Panc1 (cell line): ENCODE data around the gene ADAD1. TPM values are rescaled to one million over a fixed set of nuclear protein-coding genes. Genes with fewer than 3 reads are reported as not detected.

Source experiments
- ATAC-seq: fragments of 200-7000 bp; cut with Tn5 transposase; 2 replicates; pipeline ENCODE4 v1.9.1; 2020; ENCODE audit warnings: mild to moderate bottlenecking, moderate library complexity
- BruUV-seq: library from RNA; stranded (reverse); fragments of 400-500 nt; replicated peaks from 2 replicates; lab custom pipeline; 2021; lab: Mats Ljungman, UMichigan
- CTCF ChIA-PET: fragments of 300-600 bp; sonication (Branson Sonifier 250); formaldehyde crosslinking; loops from one replicate; lab custom pipeline; 2022; ENCODE audit warnings: antibody characterized with exemption; lab: Charles Lee
- POLR2A ChIA-PET: fragments of 300-600 bp; sonication (Branson Sonifier 250); formaldehyde crosslinking; loops from one replicate; lab custom pipeline; 2022; ENCODE audit warnings: antibody characterized with exemption; lab: Charles Lee
- DNase-seq: peaks from one replicate; pipeline ENCODE4 v3.0.0-alpha.2; 2010; ENCODE audit warnings: low read depth, low spot score
- H3K27ac ChIP-seq: 2 replicates; pipeline ENCODE4 v1.5.1; 2011; ENCODE audit warnings: mild to moderate bottlenecking, low read length, inconsistent platforms
- H3K27me3 ChIP-seq: fragments of 200-500 bp; sonication (Bioruptor generic); 2 replicates; pipeline ENCODE4 v1.6.0; 2014; ENCODE audit warnings: low read length, inconsistent platforms; ENCODE audit not compliant: control insufficient read depth, insufficient read depth
- H3K36me3 ChIP-seq: fragments of 200-500 bp; sonication (Bioruptor generic); 2 replicates; pipeline ENCODE4 v1.5.1; 2014; ENCODE audit warnings: inconsistent platforms, mild to moderate bottlenecking, low read length, moderate library complexity; ENCODE audit not compliant: control insufficient read depth, insufficient read depth
- H3K4me1 ChIP-seq: 2 replicates; pipeline ENCODE4 v1.5.1; 2011; ENCODE audit warnings: inconsistent platforms, mild to moderate bottlenecking, low read length, moderate library complexity; ENCODE audit not compliant: control insufficient read depth, insufficient read depth
- H3K4me3 ChIP-seq, 2 experiments: 2 replicates each; pipeline ENCODE4 v1.5.1; 2011 to 2012; ENCODE audit warnings: low read depth in 2 of 2, low read length in 2 of 2, mild to moderate bottlenecking in 2 of 2, inconsistent platforms in 1 of 2, moderate library complexity in 1 of 2
- H3K9me3 ChIP-seq: fragments of 200-500 bp; sonication (Bioruptor generic); 2 replicates; pipeline ENCODE4 v1.5.1; 2014; ENCODE audit warnings: low read depth, mild to moderate bottlenecking, inconsistent platforms, low read length, moderate library complexity; ENCODE audit not compliant: control insufficient read depth, insufficient read depth
- CTCF ChIP-seq: fragments of 450-650 bp; IDR thresholded peaks from 2 replicates; pipeline ENCODE4 v1.5.1; 2017; ENCODE audit warnings: mild to moderate bottlenecking
- POLR2AphosphoS5 ChIP-seq: IDR thresholded peaks from 2 replicates; pipeline ENCODE4 v1.6.1; 2012; ENCODE audit warnings: mild to moderate bottlenecking, low read depth, low read length, moderate library complexity
- REST ChIP-seq, 2 experiments: IDR thresholded peaks; 2 replicates each; pipeline ENCODE4 v1.6.1; 2011 to 2012; ENCODE audit warnings: low read depth in 2 of 2, control low read depth in 1 of 2, low read length in 1 of 2, mild to moderate bottlenecking in 1 of 2, moderate library complexity in 1 of 2; ENCODE audit not compliant: insufficient read depth in 1 of 2
- SIN3A ChIP-seq: IDR thresholded peaks from 2 replicates; pipeline ENCODE4 v1.6.1; 2012; ENCODE audit warnings: low read depth, mild to moderate bottlenecking, low read length, moderate library complexity, borderline replicate concordance; ENCODE audit not compliant: insufficient read depth
- TCF7L2 ChIP-seq: IDR thresholded peaks from 2 replicates; pipeline ENCODE4 v1.6.1; 2011; ENCODE audit warnings: mild to moderate bottlenecking, low read depth, low read length, inconsistent platforms
- in situ Hi-C: cut with HindIII; loops from 2 replicates; pipeline ENCODE4 v1.10.0; 2016; ENCODE audit warnings: low sequenced_read_pairs, low pct_unique_long_range_greater_than_20kb
- intact Hi-C: fragments of 100-400 bp; cut with micrococcal nuclease; formaldehyde crosslinking; loops from one replicate; pipeline ENCODE4 v1.10.0; 2022; ENCODE audit not compliant: unreplicated experiment
- total RNA-seq: library from RNA; stranded (reverse); gene quantifications from one replicate; pipeline ENCODE4 v1.2.1, GENCODE V29; 2021; ENCODE audit not compliant: unreplicated experiment

ADAD1 gene
- total RNA-seq, 1 experiment from 2014 or later, result not detected

GRCh38 chr4:122341886-122342285, 36.9 kb upstream of the ADAD1 start:
- no peak overlapping the region for H3K27ac ChIP-seq

GRCh38 chr4:122346036-122346435, 32.8 kb upstream of the ADAD1 start:
- in situ Hi-C loops (no loop called here), intact Hi-C loops (no loop called here)
- no peak for ATAC-seq
- BruUV-seq, result no TSS peak
- ChIA-PET POLR2A (no interaction called here), CTCF (no interaction called here)
- Histone ChIP-seq H3K27ac (no peak overlapping the region), H3K4me3 (no peak overlapping the region), H3K36me3 (no peaks in the 10 kb centered on the region; the same call in 1 of the 2 replicates), H3K9me3 (no peaks in the 10 kb centered on the region), H3K27me3 (no peaks in the 10 kb centered on the region), H3K4me1 (no peaks in the 10 kb centered on the region)
- DNase-seq, result no peak
- no peak for TF ChIP-seq POLR2AphosphoS5
- no peak for TF ChIP-seq CTCF
- no peak for TF ChIP-seq TCF7L2
- TF ChIP-seq SIN3A, result no peak
- TF ChIP-seq REST (IDR thresholded peaks at IDR 0.05; ENCODE audit: insufficient read depth in 1 of 2, low read depth in 2 of 2, low read length in 1 of 2), result no peak

More at GRCh38 chr4:122341886-122342285, 36.9 kb upstream of the ADAD1 start:
- in situ Hi-C loops (no loop called here), intact Hi-C loops (no loop called here)
- DNase-seq (no peak), ATAC-seq (no peak)
- Histone ChIP-seq H3K27me3 (no peaks in the 10 kb centered on the region), H3K4me1 (no peaks in the 10 kb centered on the region), H3K4me3 (no peak overlapping the region), H3K9me3 (no peaks in the 10 kb centered on the region), H3K36me3 (no peaks in the 10 kb centered on the region; the same call in 1 of the 2 replicates)
- no TSS peak for BruUV-seq
- no peak for TF ChIP-seq SIN3A
- no peak for TF ChIP-seq POLR2AphosphoS5
- no peak for TF ChIP-seq TCF7L2
- no peak for TF ChIP-seq REST (IDR thresholded peaks at IDR 0.05; ENCODE audit: insufficient read depth in 1 of 2, low read depth in 2 of 2, low read length in 1 of 2)
- TF ChIP-seq CTCF, result no peak
- ChIA-PET CTCF (no interaction called here), POLR2A (no interaction called here)
